ENCODE results near the gene PABPN1. TPM values are rescaled to one million over a fixed set of nuclear protein-coding genes. Genes with fewer than 3 reads are reported as not detected.

The PABPN1 gene
- total RNA-seq, 1 donor from 2014 or later = 135 TPM

DNA sequence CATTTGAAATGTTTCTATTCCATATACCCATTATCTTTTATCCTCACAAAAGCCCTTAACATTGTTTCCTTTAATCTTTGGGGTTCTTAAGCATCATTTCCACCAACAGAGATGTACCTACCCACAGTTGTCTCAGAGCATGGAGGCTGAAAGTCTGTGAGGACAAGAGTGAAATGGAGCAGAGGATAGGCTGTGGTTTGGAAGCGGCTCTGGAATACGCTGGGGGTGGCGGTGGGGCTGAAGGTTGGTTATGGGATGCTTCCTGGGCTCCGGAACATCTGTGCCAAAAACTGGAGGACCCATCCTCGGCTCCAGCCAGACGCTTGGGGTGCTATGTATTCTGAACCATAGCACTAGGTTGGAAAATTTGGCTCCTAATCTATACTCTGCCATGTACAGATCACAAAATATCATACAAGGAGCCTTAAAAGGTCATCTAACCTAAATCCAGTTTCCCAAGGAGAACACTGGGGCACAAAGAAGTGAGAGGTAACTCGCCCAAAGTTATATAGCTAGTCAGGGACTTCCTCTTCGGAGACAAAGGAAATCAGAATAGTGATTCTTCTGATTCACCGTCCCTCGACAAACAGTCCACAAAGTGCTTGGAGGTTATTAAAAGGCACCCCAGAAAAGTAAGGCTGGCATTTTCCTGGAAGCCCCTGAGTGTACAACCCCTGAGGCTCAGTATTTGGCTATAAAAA, 21.1 kb upstream of the PABPN1 start:
- ATAC-seq = no peak
- intact Hi-C loops (cut with DNase I) = no loop called here
- DNase-seq (ENCODE audit: low spot score) = no peak

DNA sequence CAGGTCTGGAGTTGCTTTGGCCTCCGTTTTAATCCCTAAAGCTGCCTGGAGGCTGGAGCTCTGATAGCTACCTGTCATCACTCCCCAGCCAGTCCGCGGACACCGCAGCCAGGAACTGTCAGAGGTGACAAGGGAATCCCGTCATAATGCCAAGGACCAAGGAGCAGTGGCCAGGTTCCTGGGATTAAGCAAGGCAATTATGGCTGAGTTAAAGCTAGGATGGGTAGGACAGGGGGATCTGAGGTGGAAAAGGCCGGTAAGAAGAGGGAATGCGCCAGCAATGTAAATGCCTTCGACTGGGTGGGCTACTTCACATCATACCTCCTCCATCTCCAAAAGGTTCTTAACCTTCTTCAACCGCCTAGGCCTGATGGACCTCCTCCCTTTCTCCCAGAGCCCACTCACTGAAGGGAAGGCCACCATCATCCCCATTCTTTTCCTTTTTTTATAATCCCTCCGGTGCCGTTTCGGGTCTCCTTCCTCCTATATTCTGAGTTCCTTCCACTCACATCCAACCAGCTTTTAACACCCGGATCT, 20.5 kb upstream of the PABPN1 start:
- no peak for DNase-seq (ENCODE audit: low spot score)
- intact Hi-C loops (cut with DNase I) = no loop called here
- peak; percentile 0 for ATAC-seq

DNA sequence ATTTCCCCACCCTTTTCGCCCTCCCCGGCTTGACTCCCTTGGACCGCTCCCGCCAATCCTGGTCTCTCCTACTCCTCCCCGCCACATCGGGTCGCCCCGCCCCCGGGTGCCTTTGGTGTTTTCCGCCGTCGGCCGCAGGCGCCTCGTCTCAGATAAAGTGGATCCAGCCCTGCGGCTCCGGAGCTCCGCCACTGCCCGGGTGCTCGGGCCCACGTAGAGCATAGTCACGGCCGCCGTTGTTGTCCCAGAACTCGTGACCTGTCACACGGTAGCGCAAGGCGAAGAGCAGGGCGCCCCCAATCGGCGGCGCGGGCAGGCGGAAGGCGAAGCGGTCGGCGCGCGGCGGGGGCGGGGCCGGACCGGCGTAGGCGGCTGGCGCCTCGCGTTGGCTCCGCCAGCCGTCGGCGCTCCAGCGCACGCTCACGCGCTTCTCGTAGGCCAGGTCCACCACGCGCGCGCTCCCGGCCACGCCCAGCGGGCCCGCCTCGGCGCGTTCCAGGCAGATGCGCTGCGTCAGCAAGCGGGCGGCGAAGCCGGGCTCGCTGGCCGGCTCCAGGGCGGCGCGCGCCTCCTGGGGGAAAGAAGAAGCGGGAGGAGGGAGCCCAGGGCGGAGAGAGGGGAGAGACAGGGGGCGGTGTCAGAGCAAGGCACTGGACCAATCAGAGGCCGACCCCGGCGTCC, 19.8 kb upstream of the PABPN1 start:
- intact Hi-C loops (cut with DNase I) = no loop called here
- ATAC-seq = peak; percentile 90
- DNase-seq (ENCODE audit: low spot score) = peak; percentile 98

DNA sequence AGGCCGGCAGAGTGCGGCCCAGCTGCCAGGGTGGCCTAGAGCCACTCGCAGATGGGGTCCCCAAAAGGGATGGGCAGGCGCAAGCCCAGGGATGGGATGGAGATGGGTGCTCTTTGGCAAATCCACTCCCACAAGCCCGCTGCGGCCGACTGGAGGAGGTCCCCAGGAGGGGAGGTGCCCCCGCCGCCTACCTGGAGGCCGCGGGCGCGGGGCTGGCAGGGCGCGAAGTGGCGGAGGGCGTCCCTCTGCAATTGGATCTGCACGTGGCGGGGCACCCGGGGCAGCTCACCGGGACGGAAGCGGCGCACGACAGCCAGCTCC, 19.3 kb upstream of the PABPN1 start:
- ATAC-seq = no peak
- intact Hi-C loops (cut with DNase I) = no loop called here
- DNase-seq (ENCODE audit: low spot score) = no peak

DNA sequence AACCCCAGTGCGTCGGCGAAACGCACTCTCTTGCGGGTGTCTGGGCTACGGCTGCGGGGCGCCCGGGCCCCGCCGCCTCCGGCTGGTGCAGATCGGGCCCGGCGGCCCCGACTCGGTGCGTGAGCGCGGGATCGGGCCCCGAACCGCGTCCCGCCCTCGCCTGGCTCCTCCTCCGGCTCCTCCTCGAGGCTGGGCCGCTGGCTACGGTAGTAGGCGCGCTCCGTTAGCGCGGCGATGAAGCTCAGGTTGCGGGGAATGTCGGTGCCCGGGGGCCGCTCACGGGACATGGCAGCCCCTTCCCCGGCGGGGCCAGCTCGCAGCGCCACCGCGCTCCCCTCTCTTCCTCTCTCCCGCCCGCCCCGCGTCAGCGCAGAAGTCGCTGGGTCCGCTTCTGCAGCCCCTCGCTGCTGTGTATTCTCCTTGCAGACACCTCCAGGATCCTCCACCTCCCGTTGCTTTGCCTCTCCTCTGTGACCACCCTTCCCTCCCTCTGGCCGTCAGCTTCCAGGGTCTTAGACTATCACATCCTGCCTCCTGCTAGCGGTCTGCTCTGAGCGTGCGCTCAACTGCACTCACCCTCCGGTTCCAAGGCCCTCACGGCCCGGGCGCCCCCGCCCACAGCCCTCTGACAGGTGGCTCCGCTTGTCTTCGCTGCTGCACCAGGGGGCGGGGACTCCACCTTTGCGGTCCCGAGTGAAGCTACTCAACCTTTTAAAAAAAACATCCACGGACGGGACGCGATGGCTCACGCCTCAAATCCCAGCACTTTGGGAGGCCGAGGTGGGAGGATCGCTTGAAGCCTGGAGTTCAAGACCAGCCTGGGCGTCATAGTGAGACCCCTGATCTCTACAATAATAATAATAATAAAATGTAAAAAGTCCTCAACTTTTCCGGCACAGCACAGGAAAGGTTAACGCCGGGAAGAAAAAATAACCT, 18.7 kb upstream of the PABPN1 start, which contains the start of gene PPP1R3E:
TSS of gene PPP1R3E (minus strand) at position 570 of the 936 bp plus-strand sequence. CDS start at position 287, 283 bp downstream.
- peak; percentile 86 for DNase-seq (ENCODE audit: low spot score)
- intact Hi-C loops (cut with DNase I) = no loop called here
- ATAC-seq = peak; percentile 23

DNA sequence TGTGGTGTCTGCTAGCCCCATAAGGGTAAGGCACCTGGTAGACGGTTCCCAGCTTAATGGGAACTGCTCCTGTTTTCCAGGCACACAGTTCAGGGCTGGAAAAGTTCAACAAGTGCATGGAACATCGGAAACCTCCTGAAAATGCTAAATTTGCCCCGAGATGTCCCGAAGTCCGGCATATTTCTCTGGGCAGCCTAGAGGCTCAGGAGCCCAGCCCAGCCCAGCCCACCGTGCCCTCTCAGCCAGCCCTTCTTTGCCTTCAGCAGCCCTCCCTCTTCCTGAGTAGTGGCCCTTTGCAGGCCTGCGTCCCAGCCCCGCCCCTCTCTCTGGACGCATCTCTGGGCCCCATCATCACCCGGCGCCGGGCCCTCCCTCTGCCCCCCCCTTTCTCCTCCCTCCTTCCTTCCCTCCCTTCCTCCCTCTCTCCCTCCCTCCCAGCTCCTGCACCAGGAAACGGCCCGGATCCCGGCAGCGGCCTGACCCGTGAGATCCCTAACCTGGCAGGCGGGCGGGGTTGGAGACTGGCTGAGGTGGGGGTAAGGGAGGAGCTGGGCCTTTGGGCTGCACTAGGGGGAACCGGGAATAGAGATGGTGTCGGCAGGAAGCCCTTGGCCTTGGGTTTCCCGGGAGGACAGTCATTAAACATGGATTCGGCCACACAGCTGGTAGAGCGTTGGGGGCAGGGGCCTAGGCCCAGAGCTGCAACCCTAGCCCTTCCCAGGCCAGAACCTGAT, 14.7 kb upstream of the PABPN1 start, which contains the start of gene BCL2L2:
TSS of gene BCL2L2 (plus strand) at position 422 of the 734 bp plus-strand sequence. CDS start 935 bp downstream, outside the sequence.
- intact Hi-C loops (cut with DNase I) = no loop called here
- ATAC-seq = peak; percentile 91

DNA sequence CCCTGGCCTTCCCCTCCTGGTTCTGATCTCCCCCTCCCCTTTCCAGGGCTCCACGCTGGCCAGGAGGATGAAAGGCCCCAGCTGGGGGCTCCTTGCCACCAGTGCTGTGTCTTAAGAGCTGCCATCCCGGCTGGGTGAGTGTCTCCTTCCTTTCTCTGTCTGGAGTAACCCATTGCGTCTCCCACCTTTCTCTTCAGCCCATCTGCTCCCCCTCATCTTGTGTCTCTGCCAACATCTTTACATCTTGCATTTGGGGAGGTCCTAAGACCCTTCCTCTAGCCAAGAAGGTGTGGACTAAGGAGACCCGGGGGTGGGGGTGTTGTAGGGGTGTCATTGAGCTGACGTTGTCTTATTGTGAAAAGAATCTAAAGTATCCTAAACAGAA, 14.1 kb upstream of the PABPN1 start:
- ATAC-seq (no peak), DNase-seq (ENCODE audit: low spot score) (no peak)
- intact Hi-C loops (cut with DNase I) = no loop called here

More for the DNA sequence above, 14.7 kb upstream of the PABPN1 start, which contains the start of gene BCL2L2:
- DNase-seq (ENCODE audit: low spot score) = peak; percentile 95

DNA sequence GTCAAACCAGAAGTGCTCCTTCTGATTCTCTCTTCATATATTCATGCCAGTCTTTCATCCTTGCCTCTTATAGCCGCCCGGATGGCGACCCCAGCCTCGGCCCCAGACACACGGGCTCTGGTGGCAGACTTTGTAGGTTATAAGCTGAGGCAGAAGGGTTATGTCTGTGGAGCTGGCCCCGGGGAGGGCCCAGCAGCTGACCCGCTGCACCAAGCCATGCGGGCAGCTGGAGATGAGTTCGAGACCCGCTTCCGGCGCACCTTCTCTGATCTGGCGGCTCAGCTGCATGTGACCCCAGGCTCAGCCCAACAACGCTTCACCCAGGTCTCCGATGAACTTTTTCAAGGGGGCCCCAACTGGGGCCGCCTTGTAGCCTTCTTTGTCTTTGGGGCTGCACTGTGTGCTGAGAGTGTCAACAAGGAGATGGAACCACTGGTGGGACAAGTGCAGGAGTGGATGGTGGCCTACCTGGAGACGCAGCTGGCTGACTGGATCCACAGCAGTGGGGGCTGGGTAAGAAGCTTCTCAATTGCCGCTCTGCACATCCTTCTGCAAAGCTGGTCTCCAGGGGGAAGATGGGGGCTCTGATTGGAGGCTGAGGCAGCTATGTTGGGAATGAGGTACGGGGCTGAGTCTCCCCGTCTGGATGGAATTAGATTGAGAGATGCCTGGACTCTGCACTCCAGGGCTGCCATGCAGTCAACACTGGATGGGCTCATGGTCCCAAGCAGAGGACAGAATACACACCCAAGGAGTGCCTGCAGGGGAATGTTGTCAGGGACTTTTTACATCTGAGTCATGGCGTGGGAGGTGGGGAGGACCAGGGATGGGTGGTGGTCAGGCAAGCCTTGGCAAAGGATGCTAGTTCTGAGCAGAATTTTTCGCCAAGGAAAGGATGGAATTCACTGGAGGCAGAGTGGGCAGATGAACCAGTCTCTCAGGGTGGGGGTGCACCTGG, 13.3 kb upstream of the PABPN1 start:
- DNase-seq (ENCODE audit: low spot score) (peak; percentile 55), ATAC-seq (no peak)
- intact Hi-C loops (cut with DNase I) = no loop called here

DNA sequence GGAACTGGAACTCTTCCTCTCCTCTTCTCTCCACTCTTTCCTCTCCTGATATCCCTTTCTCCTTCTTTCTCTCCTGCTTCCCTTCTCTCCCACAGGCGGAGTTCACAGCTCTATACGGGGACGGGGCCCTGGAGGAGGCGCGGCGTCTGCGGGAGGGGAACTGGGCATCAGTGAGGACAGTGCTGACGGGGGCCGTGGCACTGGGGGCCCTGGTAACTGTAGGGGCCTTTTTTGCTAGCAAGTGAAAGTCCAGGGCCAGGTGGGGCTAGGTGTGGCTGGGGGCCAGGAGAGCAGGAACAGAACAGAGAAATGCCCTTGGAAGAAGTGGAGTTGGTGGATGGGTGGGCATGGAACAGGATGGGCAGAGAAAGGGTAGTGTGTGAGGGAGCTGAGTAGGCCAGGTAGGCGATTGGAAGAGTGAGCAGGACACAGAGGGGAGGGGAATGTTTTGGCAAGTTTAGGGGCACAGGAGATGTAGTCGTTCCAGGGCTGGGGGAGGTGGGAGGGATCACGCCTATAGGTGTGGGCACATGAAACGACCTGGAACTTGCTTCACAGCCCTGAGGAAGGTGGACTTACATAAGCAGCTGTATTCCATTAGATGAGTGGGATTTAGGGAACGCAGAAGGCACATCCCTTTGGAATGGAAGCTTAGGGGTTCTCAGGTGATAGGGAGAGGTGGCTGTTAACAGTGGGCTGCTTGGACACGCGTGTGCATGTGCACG, 12.4 kb upstream of the PABPN1 start:
- intact Hi-C loops (cut with DNase I) = no loop called here
- peak; percentile 51 for DNase-seq (ENCODE audit: low spot score)

DNA sequence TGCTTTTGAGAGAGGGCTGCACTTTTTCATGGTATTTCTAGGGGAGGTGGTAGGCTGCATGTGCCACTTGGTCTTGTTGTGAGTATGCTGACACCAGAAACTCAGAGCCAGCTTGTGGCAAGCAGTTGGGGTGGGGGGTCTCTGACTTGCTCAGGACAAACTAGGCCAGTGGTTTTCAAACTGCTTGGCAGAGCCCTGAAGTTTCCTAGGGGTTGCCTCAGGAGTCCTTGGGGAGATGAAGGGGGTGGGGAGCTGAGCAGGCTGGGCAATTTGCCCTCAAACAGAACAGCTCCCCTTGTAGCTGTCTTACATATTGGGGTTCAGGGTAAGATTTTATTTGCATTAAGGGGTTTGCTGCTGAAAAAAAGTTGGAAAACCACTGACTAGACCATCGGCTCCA, 10.7 kb upstream of the PABPN1 start:
- ATAC-seq (no peak), DNase-seq (ENCODE audit: low spot score) (no peak)
- intact Hi-C loops (cut with DNase I) = no loop called here

More for the DNA sequence above, 12.4 kb upstream of the PABPN1 start:
- ATAC-seq = no peak

DNA sequence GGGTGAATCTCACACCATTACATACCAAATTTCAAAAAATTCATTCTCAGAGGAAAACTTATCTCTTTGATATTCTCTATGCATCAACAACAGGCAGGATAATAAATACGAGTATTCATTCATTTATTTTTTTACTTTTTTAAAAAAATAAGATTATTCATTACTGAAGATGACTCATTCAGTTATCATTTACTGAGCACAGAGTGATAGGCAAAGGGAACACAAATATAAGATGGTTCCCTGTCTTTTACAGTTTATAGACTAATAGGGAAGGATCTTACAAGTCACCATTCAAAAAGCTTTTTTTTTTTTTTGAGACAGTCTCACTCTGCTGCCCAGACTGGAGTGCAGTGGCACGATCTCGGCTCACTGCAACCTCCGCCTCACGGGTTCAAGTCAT, 5.0 kb upstream of the PABPN1 start:
- DNase-seq (ENCODE audit: low spot score) = no peak
- intact Hi-C loops (cut with DNase I) = no loop called here
- no peak for ATAC-seq

DNA sequence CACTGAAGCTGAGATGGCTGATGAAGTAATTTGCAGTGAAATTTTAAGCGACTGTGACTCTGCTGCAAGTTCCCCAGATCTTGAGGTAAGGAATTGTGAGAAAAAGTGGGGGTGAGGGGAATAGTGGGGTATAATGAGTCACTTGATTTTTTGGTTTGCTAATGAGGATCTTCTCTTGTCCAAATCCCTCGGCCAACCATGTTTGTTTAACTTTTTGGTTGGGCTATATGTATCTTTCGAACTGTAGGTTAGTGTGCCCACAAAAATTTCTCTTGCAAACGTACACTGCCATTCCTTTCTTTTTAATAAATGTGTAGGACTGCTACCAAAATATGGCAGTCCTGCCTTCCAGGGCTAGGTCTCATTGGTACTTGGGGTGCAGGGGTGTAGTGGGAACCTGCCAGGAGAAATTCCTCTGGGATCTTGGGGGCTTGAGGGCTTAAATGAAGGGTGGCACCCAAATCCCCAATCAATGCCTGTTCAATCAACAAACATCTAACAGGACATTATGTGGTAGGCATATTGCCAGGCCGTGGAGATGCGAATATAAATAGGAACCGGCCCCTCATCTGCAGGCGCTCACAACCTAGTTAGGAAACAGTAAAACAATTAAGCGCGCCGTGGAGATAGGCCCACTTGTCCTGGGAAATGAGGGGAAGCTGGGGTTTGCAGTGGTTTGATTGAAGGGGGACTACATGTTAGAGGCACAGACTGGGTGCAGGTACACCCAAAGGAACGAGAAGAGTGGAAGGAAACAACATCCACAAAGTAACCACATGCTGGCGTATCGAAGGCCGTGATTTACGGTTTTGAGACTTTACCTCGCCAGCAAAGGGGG, 1.3 kb upstream of the PABPN1 start:
- intact Hi-C loops (cut with DNase I) = loop anchor here (10.0 kb wide), 2 partner anchors 145 to 245 kb away; partner anchors contain the start of genes AP1G2 and NGDN
- ATAC-seq (no peak), DNase-seq (ENCODE audit: low spot score) (no peak)

DNA sequence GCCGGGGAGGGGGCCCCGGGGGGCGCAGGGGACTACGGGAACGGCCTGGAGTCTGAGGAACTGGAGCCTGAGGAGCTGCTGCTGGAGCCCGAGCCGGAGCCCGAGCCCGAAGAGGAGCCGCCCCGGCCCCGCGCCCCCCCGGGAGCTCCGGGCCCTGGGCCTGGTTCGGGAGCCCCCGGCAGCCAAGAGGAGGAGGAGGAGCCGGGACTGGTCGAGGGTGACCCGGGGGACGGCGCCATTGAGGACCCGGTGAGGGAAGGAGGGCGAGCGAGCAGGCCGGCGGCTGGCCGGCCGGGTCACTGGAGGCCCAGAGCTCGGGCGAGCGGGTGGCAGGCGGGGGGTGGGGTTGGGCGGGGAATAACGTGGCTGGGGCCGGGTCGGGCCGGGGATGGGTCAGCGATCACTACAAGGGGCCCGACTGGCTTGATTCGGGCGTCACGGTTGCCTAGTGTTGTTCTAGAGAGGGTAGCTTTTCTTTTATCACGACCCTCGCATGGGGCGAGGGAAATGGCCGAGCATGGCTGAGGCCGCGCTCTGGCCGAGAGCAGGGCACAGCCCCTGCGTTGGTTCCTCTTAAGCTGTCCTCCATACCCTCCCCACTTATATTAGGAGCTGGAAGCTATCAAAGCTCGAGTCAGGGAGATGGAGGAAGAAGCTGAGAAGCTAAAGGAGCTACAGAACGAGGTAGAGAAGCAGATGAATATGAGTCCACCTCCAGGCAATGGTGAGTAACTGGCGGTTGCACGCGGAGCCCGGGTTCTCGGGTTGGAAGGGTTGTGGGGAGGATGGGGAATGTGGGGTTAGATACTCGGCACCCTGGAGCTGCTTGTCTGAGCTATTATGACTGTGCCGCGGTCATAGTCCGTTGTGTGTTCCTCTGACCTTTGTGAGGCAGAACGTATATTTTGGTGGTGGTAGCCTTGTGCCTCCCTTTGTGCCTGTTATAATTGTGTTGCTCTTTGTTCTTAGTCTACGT, 603 bp downstream of the PABPN1 start:
- DNase-seq (ENCODE audit: low spot score) (peak; percentile 82), ATAC-seq (no peak)
- intact Hi-C loops (cut with DNase I) = loop anchor here (10.0 kb wide), 2 partner anchors 143 to 243 kb away; partner anchors contain the start of genes AP1G2 and NGDN
